Inferior parietal cortex (tissue), 1 donor: Measurements from ENCODE around the gene CKM.
"Not testable (repeated sequence)": the region's sequence is repeated elsewhere in the genome, so short reads cannot be mapped to it uniquely, and the experiment has no call there.

Experiments
- DNase-seq: peaks from one replicate; pipeline ENCODE4 v3.0.0-alpha.2; 2016; ENCODE audit errors: extremely low spot score

The CKM gene

GRCh38 chr19:45349430-45349941 lies 26.8 kb upstream of the CKM start:
- no peak for DNase-seq

DNA sequence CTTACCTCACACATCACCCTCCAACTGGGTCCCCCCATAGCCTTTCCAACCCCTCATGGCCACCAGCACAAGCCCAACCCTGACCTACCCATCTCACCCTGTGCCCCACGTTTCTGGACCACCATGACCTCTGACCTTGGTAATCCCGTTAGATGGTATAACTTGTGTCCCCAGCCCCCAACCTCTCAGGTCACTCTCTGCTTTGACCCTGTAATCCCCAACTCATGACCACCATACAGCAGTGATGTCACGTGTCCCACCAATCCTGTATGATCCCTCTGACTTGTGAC lies 26.4 kb upstream of the CKM start:
- no peak for DNase-seq

GRCh38 chr19:45348367-45349125 lies 25.9 kb upstream of the CKM start:
- DNase-seq = no peak

DNA sequence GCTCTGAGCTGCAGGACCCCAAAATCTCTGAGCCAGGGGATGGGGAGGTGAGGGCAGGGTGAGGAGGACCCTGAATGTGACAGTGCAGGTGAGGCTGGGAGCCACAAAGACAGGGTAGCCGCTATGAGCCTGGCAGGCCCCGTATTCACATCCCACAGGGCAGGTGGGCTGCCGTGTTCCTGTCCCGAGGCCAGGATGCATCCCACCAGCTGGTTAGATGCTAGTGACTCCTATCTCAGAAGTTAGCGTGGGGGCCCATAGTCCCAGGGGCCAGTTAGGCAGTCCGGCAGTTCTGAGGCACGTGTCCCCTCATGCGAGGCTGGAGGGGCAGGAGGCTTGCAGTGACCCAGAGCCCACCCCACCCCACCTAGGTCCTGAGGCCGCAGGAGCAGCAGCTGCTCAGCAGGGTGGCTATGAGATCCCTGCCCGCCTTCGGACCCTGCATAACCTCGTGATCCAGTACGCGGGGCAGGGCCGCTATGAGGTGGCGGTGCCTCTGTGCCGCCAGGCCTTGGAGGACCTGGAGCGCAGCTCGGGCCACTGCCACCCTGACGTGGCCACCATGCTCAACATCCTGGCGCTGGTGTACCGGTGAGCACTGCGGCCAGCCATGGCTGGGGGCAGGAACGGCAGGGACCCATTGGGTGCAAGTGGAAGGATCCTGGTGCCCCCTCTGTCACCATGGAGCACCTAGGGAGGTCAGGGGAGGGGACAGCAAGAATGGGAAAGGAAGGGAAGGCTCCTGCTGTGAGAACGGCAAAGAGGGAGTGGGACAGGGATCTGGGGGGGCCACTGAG lies 25.1 kb upstream of the CKM start:
- no peak for DNase-seq

DNA sequence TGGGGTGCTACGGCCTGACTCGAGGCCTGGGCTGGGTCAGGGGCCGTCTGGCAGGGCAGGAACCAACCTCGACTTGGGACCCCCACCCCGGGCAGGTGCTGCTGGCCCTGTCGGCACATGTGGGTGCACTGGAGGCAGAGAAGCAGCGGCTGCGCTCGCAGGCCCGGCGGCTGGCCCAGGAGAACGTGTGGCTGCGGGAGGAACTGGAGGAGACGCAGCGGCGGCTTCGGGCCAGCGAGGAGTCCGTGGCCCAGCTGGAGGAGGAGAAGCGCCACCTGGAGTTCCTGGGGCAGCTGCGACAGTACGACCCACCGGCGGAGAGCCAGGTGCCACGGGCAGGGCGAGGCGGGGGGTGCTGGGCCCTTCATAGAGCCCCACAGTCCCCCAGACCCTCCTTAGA lies 23.8 kb upstream of the CKM start:
- DNase-seq = no peak

DNA sequence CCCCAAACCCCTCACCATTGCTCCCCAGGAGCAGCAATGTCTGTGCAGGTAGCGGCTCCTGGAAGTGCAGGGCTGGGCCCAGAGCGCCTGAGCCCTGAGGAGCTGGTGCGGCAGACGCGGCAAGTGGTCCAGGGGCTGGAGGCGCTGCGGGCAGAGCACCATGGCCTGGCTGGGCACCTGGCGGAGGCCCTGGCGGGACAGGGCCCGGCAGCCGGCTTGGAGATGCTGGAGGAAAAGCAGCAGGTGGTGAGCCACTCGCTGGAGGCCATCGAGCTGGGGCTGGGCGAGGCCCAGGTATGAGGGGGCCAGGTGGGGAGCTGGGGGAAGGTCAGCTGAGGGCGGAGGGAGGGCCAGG lies 22.8 kb upstream of the CKM start:
- no peak for DNase-seq

- DNase-seq = no peak
These were observed 22.2 kb upstream of the CKM start for GRCh38 chr19:45344621-45345505.

DNA sequence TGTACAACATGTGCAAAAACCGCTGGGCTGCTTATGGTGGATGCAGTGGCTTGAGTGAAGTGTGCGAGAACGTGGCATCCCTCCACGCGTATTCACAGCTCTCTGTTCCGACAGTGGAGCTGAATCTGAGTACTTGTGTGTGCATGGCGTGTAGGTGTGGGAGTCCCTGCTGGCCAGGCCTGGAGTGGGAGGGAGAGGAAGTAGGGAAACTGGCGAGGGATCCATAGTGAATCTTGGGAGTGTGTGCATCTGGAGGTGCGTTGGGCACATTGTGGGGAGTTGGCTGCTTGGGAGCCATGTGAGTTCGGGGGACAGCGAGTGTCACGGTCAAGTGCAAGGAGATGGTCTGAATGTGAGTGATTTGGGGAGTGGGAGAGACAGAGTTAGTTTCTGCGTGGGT lies 20.2 kb upstream of the CKM start:
- no peak for DNase-seq

DNA sequence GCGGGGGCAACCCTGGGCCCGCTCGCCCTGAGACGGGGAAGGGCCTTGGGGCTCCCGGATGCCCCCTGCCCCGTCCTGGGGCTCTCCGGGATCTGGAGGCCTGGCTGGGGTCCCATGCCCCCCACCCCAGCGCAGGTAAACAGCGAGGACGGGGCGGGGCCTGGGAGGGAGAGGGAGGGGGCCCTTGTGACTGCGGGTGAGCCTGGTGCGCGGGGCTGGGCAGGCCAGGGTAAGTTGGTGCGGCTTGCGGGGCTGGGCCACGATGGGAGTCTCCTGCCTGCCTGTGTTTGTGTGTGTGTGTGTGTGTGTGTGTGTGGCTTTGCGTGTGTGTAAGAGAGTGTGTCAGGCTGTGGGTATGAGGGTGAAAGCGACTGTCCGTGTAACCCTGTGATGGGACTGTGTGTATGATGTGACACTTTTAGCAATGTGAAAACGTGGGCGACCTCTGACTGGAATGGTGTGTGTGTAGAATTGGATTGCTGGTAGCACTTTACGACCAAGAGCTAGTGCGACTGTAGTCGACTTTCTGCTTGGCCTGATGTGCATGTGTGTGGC lies 18.3 kb upstream of the CKM start:
- DNase-seq = no peak

DNA sequence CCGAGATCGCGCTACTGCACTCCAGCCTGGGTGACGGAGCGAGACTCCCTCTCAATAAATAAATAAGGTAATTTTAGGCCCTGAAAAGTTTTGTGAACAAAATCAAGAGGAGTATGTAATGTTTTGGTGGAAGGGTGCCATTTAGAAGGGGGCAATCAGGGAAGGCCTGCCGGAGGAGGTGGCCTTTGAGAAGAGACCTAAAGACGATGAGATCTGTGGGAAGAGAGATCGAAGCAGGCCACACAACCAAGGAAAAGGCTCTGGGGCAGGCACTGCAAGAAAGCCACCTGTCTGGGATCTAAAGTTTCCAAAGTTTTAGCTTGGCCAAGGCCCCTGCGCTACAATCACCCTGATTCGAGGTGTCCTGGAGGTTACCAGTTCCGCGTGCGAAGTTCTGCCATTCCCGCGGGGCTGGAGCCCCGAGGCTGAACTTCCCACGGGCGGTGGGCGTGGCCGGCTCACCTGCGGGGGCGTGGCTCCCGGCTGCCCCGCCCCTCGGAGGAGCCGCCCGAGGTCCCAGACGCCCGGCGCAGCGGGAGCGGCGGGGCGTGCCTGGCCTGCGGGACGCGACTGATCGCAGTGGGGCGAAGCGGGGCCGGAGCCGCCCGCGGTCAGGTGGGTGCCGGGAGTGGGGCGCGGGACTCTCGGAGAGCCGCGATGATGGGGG lies 17.7 kb upstream of the CKM start, which contains the start of gene KLC3:
TSS of gene KLC3 (plus strand) at position 519 of the 667 bp plus-strand sequence. CDS start 4,792 bp downstream, outside the sequence.
- no peak for DNase-seq

GRCh38 chr19:45339629-45340028 lies 17.0 kb upstream of the CKM start:
- DNase-seq = no peak

GRCh38 chr19:45336696-45337251 lies 14.1 kb upstream of the CKM start:
- no peak for DNase-seq

DNA sequence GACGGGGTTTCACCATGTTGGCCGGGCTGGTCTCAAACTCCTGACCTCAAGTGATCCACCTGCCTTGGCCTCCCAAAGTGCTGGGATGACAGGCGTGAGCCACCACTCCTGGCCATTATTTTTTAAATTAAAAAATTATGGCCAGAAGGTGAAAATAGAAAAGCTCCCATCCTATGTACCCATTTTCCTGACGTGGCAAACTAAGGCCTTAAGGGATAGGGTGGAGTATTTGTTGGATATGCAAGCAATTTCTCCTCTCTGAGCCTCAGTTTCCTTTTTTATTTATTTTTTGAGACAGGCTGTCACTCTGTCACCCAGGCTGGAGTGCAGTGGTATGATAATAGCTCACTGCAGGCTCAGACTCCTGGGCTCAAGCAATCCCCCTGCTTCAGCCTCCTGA lies 12.2 kb upstream of the CKM start:
- DNase-seq = not testable (repeated sequence)

DNA sequence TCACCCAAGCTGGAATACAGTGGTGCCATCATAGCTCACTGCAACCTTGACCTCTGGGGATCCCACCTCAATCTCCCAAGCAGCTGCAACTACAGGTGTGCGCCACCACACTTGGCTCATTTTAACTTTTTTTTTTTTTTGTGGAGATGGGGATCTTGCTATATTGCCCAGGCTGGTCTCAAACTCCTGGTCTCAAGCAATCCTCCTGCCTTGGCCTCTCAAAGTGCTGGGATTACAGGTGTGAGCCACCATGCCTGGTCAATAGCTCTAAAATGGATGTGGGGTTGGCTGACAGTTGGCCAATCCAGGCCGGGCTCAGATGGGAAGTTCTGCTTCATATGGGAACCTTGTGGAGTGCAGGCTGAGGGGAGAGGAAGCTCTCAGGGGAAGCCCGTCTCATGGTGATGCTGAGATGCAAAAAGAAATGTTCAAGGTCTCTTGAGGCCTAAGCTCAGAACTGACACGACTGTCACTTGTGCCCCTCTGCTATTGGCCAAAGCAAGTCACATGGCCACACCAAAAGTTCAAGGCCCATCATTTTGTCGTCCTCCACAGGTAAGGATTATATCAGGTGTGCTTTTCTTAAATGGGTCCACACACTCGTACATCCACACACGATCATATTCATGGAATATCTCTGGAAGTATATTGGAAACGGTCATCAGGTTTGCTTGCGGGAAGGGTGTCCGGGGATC lies 11.1 kb upstream of the CKM start:
- no peak for DNase-seq

GRCh38 chr19:45331411-45331810 lies 8.7 kb upstream of the CKM start:
- DNase-seq = no peak

DNA sequence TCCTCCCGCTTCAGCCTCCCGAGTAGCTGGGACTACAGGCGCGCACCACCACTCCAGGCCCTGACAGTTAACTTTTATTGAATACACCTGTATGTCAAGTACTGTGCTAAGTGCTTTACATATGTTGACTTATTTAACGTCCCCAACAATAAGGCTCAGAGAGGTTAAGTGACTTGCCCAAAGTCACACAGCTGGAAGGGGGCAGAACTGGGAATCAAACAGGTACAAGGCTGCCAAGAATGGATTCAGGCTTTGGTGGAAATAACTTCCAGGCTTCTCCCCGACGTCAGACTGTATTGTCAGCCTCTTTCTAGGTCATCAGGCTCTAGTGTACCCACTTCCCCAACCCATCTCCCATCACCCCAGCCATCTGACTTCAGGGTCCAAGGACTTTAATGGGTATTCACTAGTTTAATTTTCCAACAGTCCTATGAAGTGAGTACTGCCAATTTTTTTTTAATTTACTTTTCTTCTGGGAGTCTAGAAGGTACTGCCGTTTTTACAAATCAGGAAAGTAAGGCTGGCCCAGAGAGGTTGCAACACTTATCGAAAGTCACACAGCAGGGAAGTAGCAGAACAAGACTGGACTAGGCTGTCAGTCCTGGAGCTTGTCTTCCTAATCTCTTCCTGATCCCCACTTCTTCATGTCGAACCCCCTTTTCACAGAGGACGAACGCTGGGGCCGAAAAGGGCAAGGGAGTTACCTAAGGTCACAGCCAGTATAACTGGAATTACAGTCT lies 4.9 kb upstream of the CKM start:
- DNase-seq = no peak

- DNase-seq = no peak
These were observed 1.8 kb upstream of the CKM start for GRCh38 chr19:45324349-45324907.

- no peak for DNase-seq
These were observed 1.0 kb upstream of the CKM start for GRCh38 chr19:45323671-45324081.

DNA sequence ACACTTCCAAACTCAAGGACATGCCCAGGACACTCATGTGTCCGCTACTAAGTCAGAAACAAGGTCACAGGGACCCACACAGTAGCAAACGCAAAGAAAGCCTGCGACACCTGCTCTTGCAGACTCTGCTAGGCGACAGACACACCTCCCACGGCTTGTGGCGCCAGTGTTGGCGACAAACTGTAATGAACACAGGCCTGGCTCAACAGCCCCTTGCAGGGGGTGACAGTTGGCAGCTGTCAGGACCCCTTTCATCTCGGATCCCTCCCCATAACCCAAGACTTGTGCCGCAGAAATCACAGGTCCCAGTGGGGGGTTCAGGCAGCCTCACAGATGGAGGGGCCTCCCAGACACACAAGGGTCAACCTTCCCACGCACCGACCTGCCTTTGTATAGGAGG lies 364 bp downstream of the CKM start:
- DNase-seq = no peak
